Activated CD8-positive, alpha-beta memory T cell treated with anti-CD3 and anti-CD28 coated beads, Interleukin-2, amount 50 U/mL, for 1 hour (primary cell): ENCODE results near the gene SPOCK2.

Experiments
- DNase-seq: peaks from one replicate; pipeline ENCODE4 v3.0.0-alpha.2; 2020; ENCODE audit errors: extremely low read depth

SPOCK2 gene

GRCh38 chr10:72011976-72012512, 76.3 kb downstream of the SPOCK2 start:
- no peak for DNase-seq

GRCh38 chr10:72011468-72011867, 76.9 kb downstream of the SPOCK2 start:
- no peak for DNase-seq

- no peak for DNase-seq
Measured at GRCh38 chr10:72011016-72011415, 77.3 kb downstream of the SPOCK2 start.

GRCh38 chr10:72010234-72010973, 77.9 kb downstream of the SPOCK2 start:
- no peak for DNase-seq

GRCh38 chr10:72009425-72010081, 78.8 kb downstream of the SPOCK2 start:
- no peak for DNase-seq

- no peak for DNase-seq
Measured at GRCh38 chr10:72009051-72009424, 79.3 kb downstream of the SPOCK2 start.
